ENCODE data around the gene ODAD3. TPM values are rescaled to one million over a fixed set of nuclear protein-coding genes. Genes with fewer than 3 reads are reported as not detected.
"Not testable (repeated sequence)": the region's sequence is repeated elsewhere in the genome, so short reads cannot be mapped to it uniquely, and the experiment has no call there.

Gene ODAD3
- total RNA-seq, 1 donor, result under 0.01 TPM

DNA sequence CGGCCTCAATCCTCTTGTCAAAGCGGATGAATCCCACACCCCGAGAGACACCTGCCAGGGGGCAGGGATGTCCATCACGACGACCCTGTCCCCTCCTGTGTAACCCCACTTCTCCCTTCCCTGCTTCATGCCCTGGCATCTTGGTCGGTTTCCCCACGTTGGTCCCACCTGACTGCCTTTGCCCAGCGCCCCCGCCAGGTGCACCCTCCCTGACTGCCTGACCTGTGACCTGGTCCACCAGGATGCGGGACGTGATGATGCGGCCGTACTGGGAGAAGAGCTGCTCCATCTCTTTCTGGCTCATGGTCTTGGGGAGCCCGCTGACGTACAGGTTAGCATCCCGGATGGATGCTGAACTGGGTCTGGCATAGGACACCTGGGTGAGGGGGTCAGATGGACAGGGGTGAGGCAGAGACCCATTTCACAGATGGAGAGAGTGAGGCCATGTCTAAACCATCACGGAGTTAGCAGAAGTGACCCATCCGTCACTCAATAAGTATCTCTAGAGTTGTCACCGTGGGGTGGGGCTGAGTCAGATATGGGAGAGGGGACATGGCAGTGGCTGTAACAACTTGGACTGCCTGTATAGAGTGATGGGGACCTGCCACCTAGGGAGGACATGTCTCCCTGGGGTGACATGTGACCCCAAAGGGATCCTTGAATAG, 23.4 kb upstream of the ODAD3 start:
- no peak overlapping the region for H2AFZ ChIP-seq (ENCODE audit: low read length)
- H4K20me1 ChIP-seq (ENCODE audit: insufficient read depth, low read length), result no peaks in the 10 kb centered on the region
- H3K27ac ChIP-seq (ENCODE audit: low read depth, low read length), result no peak overlapping the region
- no peaks in the 10 kb centered on the region for H3K79me2 ChIP-seq (ENCODE audit: insufficient read depth, low read length)
- no peaks in the 10 kb centered on the region for H3K36me3 ChIP-seq (ENCODE audit: insufficient read depth, low read length)
- no peak for TF ChIP-seq CTCF (IDR thresholded peaks at IDR 0.05; ENCODE audit: extremely low read depth, low read depth, low read length)
- no peaks in the 10 kb centered on the region for H3K4me1 ChIP-seq (ENCODE audit: insufficient read depth, low read length)
- H3K4me2 ChIP-seq (ENCODE audit: insufficient read depth, low read length), result no peak overlapping the region
- no peaks in the 10 kb centered on the region for H3K9me3 ChIP-seq (ENCODE audit: low read depth, low read length)
- H3K4me3 ChIP-seq (ENCODE audit: insufficient read depth, low read length), result no peak overlapping the region
- DNase-seq (ENCODE audit: insufficient read length, low spot score, missing footprints), result peak; percentile 66
- no peaks in the 10 kb centered on the region for H3K27me3 ChIP-seq (ENCODE audit: insufficient read depth, low read length)

DNA sequence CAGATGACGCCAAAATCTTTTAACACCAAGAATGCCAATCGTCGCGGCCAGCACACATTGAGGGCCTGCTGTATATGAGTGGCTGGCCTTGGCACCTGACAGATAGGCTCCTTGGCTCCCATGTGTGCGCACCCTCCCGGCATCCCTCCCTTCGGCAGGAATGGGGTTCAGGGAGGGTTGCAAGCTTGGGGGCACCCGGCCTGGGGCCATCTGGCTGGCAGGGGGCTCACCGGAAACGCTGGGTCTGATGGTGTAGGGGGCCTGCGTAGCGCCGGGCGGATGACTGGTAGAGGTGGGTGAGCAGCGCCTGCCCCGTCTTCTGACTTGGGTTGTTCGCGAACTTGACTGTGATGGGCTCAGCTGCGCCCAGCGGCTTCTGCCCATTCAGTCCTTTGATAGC, 22.9 kb upstream of the ODAD3 start:
- Histone ChIP-seq H3K36me3 (ENCODE audit: insufficient read depth, low read length) (no peaks in the 10 kb centered on the region), H3K4me2 (ENCODE audit: insufficient read depth, low read length) (no peak overlapping the region), H3K27me3 (ENCODE audit: insufficient read depth, low read length) (no peaks in the 10 kb centered on the region), H3K27ac (ENCODE audit: low read depth, low read length) (no peak overlapping the region), H3K79me2 (ENCODE audit: insufficient read depth, low read length) (no peaks in the 10 kb centered on the region), H3K9me3 (ENCODE audit: low read depth, low read length) (no peaks in the 10 kb centered on the region), H3K4me3 (ENCODE audit: insufficient read depth, low read length) (no peak overlapping the region), H3K4me1 (ENCODE audit: insufficient read depth, low read length) (no peaks in the 10 kb centered on the region), H4K20me1 (ENCODE audit: insufficient read depth, low read length) (no peaks in the 10 kb centered on the region), H2AFZ (ENCODE audit: low read length) (no peak overlapping the region)
- TF ChIP-seq CTCF (IDR thresholded peaks at IDR 0.05; ENCODE audit: extremely low read depth, low read depth, low read length), result no peak
- DNase-seq (ENCODE audit: insufficient read length, low spot score, missing footprints), result peak; percentile 57

DNA sequence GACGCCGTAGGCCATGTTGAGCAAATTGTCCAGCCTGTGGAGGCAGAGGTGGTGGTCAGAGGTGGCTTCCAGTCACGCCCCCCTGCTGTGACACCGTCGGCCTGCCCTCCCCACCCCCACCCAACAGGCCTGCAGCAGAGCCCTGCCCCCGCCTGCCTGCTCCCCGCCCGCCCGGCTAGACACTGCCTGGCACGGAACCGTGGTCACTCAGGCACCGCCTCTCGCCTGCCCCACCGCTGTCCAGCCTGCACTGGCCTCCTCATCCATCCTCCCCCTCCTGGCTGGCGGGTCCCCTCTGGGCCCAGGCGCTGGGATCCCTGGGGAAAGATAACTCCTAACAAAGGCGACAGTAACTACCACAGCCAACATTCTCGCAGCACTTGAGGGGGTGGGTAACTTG, 22.2 kb upstream of the ODAD3 start:
- DNase-seq (ENCODE audit: insufficient read length, low spot score, missing footprints), result peak; percentile 82
- H3K4me3 ChIP-seq (ENCODE audit: insufficient read depth, low read length), result no peak overlapping the region
- H4K20me1 ChIP-seq (ENCODE audit: insufficient read depth, low read length), result no peaks in the 10 kb centered on the region
- no peaks in the 10 kb centered on the region for H3K27me3 ChIP-seq (ENCODE audit: insufficient read depth, low read length)
- H3K27ac ChIP-seq (ENCODE audit: low read depth, low read length), result no peak overlapping the region
- no peaks in the 10 kb centered on the region for H3K4me1 ChIP-seq (ENCODE audit: insufficient read depth, low read length)
- no peak overlapping the region for H2AFZ ChIP-seq (ENCODE audit: low read length)
- TF ChIP-seq CTCF (IDR thresholded peaks at IDR 0.05; ENCODE audit: extremely low read depth, low read depth, low read length), result no peak
- H3K4me2 ChIP-seq (ENCODE audit: insufficient read depth, low read length), result no peak overlapping the region
- no peaks in the 10 kb centered on the region for H3K79me2 ChIP-seq (ENCODE audit: insufficient read depth, low read length)
- H3K36me3 ChIP-seq (ENCODE audit: insufficient read depth, low read length), result no peaks in the 10 kb centered on the region
- no peaks in the 10 kb centered on the region for H3K9me3 ChIP-seq (ENCODE audit: low read depth, low read length)

DNA sequence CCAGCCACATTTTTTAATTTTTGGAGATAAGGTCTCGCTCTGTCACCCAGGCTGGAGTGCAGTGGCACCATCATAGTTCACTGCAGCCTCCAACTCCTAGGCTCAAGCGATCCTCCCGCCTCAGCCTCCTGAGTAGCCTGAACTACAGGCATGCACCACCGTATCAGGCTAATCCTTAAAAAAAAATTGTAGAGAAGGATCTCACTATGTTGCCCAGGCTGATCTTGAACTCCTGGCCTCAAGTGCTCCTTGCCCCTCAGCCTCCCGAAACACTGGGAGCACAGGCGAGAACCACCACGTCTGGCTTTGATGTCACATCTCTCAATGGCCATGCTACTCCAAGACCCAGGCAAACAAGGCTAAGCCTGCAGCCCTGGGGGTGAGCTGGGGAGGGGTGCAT, 21.7 kb upstream of the ODAD3 start:
- H3K4me1 ChIP-seq (ENCODE audit: insufficient read depth, low read length), result no peaks in the 10 kb centered on the region
- no peaks in the 10 kb centered on the region for H3K27me3 ChIP-seq (ENCODE audit: insufficient read depth, low read length)
- H3K79me2 ChIP-seq (ENCODE audit: insufficient read depth, low read length), result no peaks in the 10 kb centered on the region
- no peak overlapping the region for H2AFZ ChIP-seq (ENCODE audit: low read length)
- DNase-seq (ENCODE audit: insufficient read length, low spot score, missing footprints), result no peak
- no peak overlapping the region for H3K27ac ChIP-seq (ENCODE audit: low read depth, low read length)
- H3K36me3 ChIP-seq (ENCODE audit: insufficient read depth, low read length), result no peaks in the 10 kb centered on the region
- no peak overlapping the region for H3K4me3 ChIP-seq (ENCODE audit: insufficient read depth, low read length)
- no peaks in the 10 kb centered on the region for H3K9me3 ChIP-seq (ENCODE audit: low read depth, low read length)
- H3K4me2 ChIP-seq (ENCODE audit: insufficient read depth, low read length), result no peak overlapping the region
- TF ChIP-seq CTCF (IDR thresholded peaks at IDR 0.05; ENCODE audit: extremely low read depth, low read depth, low read length), result no peak
- H4K20me1 ChIP-seq (ENCODE audit: insufficient read depth, low read length), result no peaks in the 10 kb centered on the region

DNA sequence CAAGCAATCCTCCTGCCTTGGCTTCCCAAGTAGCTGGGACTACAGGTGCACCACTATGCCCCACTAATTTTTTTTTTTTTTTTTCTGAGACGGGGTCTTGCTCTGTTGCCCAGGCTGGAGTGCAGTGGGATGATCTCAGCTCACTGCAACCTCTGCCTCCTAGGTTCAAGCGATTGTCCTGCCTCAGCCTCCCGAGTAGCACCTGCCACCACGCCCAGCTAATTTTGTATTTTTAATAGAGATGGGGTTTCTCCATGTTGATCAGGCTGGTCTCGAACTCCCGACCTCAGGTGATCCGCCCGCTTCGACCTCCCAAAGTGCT, 20.3 kb upstream of the ODAD3 start:
- H3K4me3 ChIP-seq (ENCODE audit: insufficient read depth, low read length); H3K27me3 ChIP-seq (ENCODE audit: insufficient read depth, low read length); DNase-seq (ENCODE audit: insufficient read length, low spot score, missing footprints); H3K4me1 ChIP-seq (ENCODE audit: insufficient read depth, low read length); H3K9me3 ChIP-seq (ENCODE audit: low read depth, low read length); H3K79me2 ChIP-seq (ENCODE audit: insufficient read depth, low read length); H4K20me1 ChIP-seq (ENCODE audit: insufficient read depth, low read length); H3K36me3 ChIP-seq (ENCODE audit: insufficient read depth, low read length); H2AFZ ChIP-seq (ENCODE audit: low read length); H3K4me2 ChIP-seq (ENCODE audit: insufficient read depth, low read length); H3K27ac ChIP-seq (ENCODE audit: low read depth, low read length): not testable (repeated sequence)
